ENCODE results near the gene PRH1.

Gene PRH1

GRCh38 chr12:10863512-10864218 is 20.4 kb downstream of the PRH1 start:
- no peak overlapping the region for H3K4me3 ChIP-seq (ENCODE audit: insufficient read length, low read depth)
- DNase-seq (ENCODE audit: low read depth, low spot score) = no peak
- TF ChIP-seq YY1 (IDR thresholded peaks at IDR 0.05; ENCODE audit: insufficient read depth, insufficient read length) (no peak), SUZ12 (IDR thresholded peaks at IDR 0.05; ENCODE audit: extremely low read depth, insufficient read depth, insufficient read length) (no peak), ZNF274 (IDR thresholded peaks at IDR 0.05; ENCODE audit: low read depth, low read length) (no peak)
- H3K36me3 ChIP-seq (ENCODE audit: insufficient read depth, insufficient read length, low read length) = no peaks in the 10 kb centered on the region
- no peaks in the 10 kb centered on the region for H3K27me3 ChIP-seq (ENCODE audit: insufficient read depth, insufficient read length)
- no peaks in the 10 kb centered on the region for H3K4me1 ChIP-seq (ENCODE audit: insufficient read depth, insufficient read length)
- no peak overlapping the region for H3K9ac ChIP-seq (ENCODE audit: insufficient read length, low read depth)
- H3K9me3 ChIP-seq (ENCODE audit: insufficient read depth, low read length) = peaks cover 16% of the 10 kb centered on the region; the same call in 1 of the 2 replicates

GRCh38 chr12:10861366-10861765 is 22.7 kb downstream of the PRH1 start:
- no peaks in the 10 kb centered on the region for H3K4me1 ChIP-seq (ENCODE audit: insufficient read depth, insufficient read length)
- H3K27me3 ChIP-seq (ENCODE audit: insufficient read depth, insufficient read length) = no peaks in the 10 kb centered on the region
- TF ChIP-seq SUZ12 (IDR thresholded peaks at IDR 0.05; ENCODE audit: extremely low read depth, insufficient read depth, insufficient read length) (no peak), YY1 (IDR thresholded peaks at IDR 0.05; ENCODE audit: insufficient read depth, insufficient read length) (no peak), ZNF274 (IDR thresholded peaks at IDR 0.05; ENCODE audit: low read depth, low read length) (no peak)
- no peak for DNase-seq (ENCODE audit: low read depth, low spot score)
- no peak overlapping the region for H3K9ac ChIP-seq (ENCODE audit: insufficient read length, low read depth)
- H3K4me3 ChIP-seq (ENCODE audit: insufficient read length, low read depth) = no peak overlapping the region
- H3K9me3 ChIP-seq (ENCODE audit: insufficient read depth, low read length) = peaks cover 39% of the 10 kb centered on the region
- no peaks in the 10 kb centered on the region for H3K36me3 ChIP-seq (ENCODE audit: insufficient read depth, insufficient read length, low read length)

DNA sequence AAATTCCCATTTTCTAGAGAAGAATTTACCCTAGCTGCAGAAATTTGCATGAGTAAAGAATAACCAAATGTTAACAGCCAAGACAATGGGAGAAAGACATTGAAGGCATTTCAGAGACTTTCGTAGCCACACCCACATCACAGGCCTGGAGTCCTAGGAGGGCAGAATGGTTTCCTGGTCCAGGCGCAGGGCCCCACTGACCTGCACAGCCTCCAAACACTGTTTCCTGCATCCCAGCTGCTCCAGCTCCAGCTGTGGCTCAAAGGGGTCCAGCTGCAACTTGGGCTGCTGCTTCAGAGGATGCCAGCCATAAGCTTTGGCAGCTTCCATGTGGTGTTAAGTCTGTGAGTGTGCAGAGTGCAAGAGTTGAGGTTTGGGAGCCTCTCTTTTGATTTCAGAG is 28.2 kb downstream of the PRH1 start:
- no peak for DNase-seq (ENCODE audit: low read depth, low spot score)
- TF ChIP-seq ZNF274 (IDR thresholded peaks at IDR 0.05; ENCODE audit: low read depth, low read length) = no peak
- TF ChIP-seq YY1 (IDR thresholded peaks at IDR 0.05; ENCODE audit: insufficient read depth, insufficient read length) = no peak
- TF ChIP-seq SUZ12 (IDR thresholded peaks at IDR 0.05; ENCODE audit: extremely low read depth, insufficient read depth, insufficient read length) = no peak
- Histone ChIP-seq H3K9me3 (ENCODE audit: insufficient read depth, low read length) (peaks cover 48% of the 10 kb centered on the region), H3K36me3 (ENCODE audit: insufficient read depth, insufficient read length, low read length) (no peaks in the 10 kb centered on the region), H3K27me3 (ENCODE audit: insufficient read depth, insufficient read length) (no peaks in the 10 kb centered on the region), H3K4me1 (ENCODE audit: insufficient read depth, insufficient read length) (peaks cover 8% of the 10 kb centered on the region), H3K9ac (ENCODE audit: insufficient read length, low read depth) (no peak overlapping the region), H3K4me3 (ENCODE audit: insufficient read length, low read depth) (no peak overlapping the region)

DNA sequence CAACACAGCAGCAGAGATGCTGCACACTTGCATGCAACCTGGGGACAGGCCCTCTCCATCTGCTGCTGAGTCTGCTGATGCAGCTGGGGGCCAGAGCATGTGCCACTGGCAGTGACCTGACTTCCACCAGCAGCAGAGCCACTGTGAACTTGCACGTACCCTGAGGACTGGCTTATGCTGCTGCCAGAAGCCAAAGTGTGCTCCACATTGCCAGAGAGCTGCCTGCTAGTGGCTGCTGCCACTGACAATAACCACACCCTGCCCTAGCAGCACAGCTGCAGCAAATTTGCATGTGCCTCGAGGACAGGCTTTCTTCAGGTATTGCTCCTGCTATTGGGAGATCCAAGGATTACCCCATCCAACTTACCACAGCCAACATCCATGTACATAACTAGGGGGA is 30.3 kb downstream of the PRH1 start:
- H3K4me1 ChIP-seq (ENCODE audit: insufficient read depth, insufficient read length) = peaks cover 8% of the 10 kb centered on the region
- no peak overlapping the region for H3K4me3 ChIP-seq (ENCODE audit: insufficient read length, low read depth)
- H3K9me3 ChIP-seq (ENCODE audit: insufficient read depth, low read length) = peaks cover 43% of the 10 kb centered on the region
- DNase-seq (ENCODE audit: low read depth, low spot score) = no peak
- TF ChIP-seq YY1 (IDR thresholded peaks at IDR 0.05; ENCODE audit: insufficient read depth, insufficient read length) (no peak), SUZ12 (IDR thresholded peaks at IDR 0.05; ENCODE audit: extremely low read depth, insufficient read depth, insufficient read length) (no peak), ZNF274 (IDR thresholded peaks at IDR 0.05; ENCODE audit: low read depth, low read length) (no peak)
- no peak overlapping the region for H3K9ac ChIP-seq (ENCODE audit: insufficient read length, low read depth)
- no peaks in the 10 kb centered on the region for H3K27me3 ChIP-seq (ENCODE audit: insufficient read depth, insufficient read length)
- H3K36me3 ChIP-seq (ENCODE audit: insufficient read depth, insufficient read length, low read length) = no peaks in the 10 kb centered on the region

DNA sequence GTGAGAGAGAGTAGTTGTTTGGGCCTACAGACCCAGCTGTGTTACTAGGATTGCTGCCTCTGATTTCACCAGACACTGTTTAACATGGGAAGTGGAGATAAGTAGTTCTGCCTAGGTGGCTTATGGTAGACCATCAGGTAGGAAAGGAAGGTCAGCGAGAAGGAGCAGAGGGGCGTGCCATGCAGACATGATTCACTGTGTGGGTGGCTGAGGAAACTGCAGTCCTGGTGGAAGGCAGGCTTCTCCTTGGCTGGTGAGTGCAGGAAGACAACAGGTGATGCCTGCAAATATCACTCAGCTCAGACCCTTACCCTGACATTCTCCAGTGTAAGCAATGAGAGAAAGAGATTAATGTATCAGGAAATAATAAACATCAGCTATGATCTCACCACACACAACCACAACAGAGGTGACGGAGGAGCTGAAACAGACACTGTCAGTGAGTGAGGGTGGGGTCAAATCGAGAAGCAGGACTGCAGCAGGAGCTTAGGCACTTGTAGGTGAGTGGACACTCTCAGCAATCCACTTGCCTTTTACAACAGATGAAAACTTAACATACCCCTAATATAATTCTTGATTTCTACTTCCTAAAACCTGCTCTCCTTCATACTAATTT is 32.7 kb downstream of the PRH1 start:
- no peak overlapping the region for H3K4me3 ChIP-seq (ENCODE audit: insufficient read length, low read depth)
- no peak for TF ChIP-seq SUZ12 (IDR thresholded peaks at IDR 0.05; ENCODE audit: extremely low read depth, insufficient read depth, insufficient read length)
- TF ChIP-seq ZNF274 (IDR thresholded peaks at IDR 0.05; ENCODE audit: low read depth, low read length) = no peak
- no peak for TF ChIP-seq YY1 (IDR thresholded peaks at IDR 0.05; ENCODE audit: insufficient read depth, insufficient read length)
- DNase-seq (ENCODE audit: low read depth, low spot score) = no peak
- no peak overlapping the region for H3K9ac ChIP-seq (ENCODE audit: insufficient read length, low read depth)
- peaks cover 8% of the 10 kb centered on the region for H3K4me1 ChIP-seq (ENCODE audit: insufficient read depth, insufficient read length)
- H3K9me3 ChIP-seq (ENCODE audit: insufficient read depth, low read length) = peaks cover 19% of the 10 kb centered on the region; the same call in 1 of the 2 replicates
- H3K27me3 ChIP-seq (ENCODE audit: insufficient read depth, insufficient read length) = no peaks in the 10 kb centered on the region
- no peaks in the 10 kb centered on the region for H3K36me3 ChIP-seq (ENCODE audit: insufficient read depth, insufficient read length, low read length)

GRCh38 chr12:10849425-10849878 is 34.6 kb downstream of the PRH1 start, which contains the start of gene PRR4:
Gene PRR4, minus strand, starts transcription at chr12:10849475. Its CDS starts 38 bp downstream, at chr12:10849437.
- Histone ChIP-seq H3K4me3 (ENCODE audit: insufficient read length, low read depth) (no peak within 1 kb of the TSS), H3K9ac (ENCODE audit: insufficient read length, low read depth) (no peak within 1 kb of the TSS), H3K9me3 (ENCODE audit: insufficient read depth, low read length) (no peaks in the 10 kb centered on the region), H3K4me1 (ENCODE audit: insufficient read depth, insufficient read length) (peaks cover 8% of the 10 kb centered on the region), H3K36me3 (ENCODE audit: insufficient read depth, insufficient read length, low read length) (no peaks in the 10 kb centered on the region), H3K27me3 (ENCODE audit: insufficient read depth, insufficient read length) (no peaks in the 10 kb centered on the region)
- TF ChIP-seq SUZ12 (IDR thresholded peaks at IDR 0.05; ENCODE audit: extremely low read depth, insufficient read depth, insufficient read length) (no peak), ZNF274 (IDR thresholded peaks at IDR 0.05; ENCODE audit: low read depth, low read length) (no peak), YY1 (IDR thresholded peaks at IDR 0.05; ENCODE audit: insufficient read depth, insufficient read length) (no peak)
- no peak for DNase-seq (ENCODE audit: low read depth, low spot score)

GRCh38 chr12:10847744-10848143 is 36.3 kb downstream of the PRH1 start:
- DNase-seq (ENCODE audit: low read depth, low spot score) = no peak
- TF ChIP-seq ZNF274 (IDR thresholded peaks at IDR 0.05; ENCODE audit: low read depth, low read length) = no peak
- H3K27me3 ChIP-seq (ENCODE audit: insufficient read depth, insufficient read length) = no peaks in the 10 kb centered on the region
- H3K9ac ChIP-seq (ENCODE audit: insufficient read length, low read depth) = no peak overlapping the region
- no peaks in the 10 kb centered on the region for H3K36me3 ChIP-seq (ENCODE audit: insufficient read depth, insufficient read length, low read length)
- H3K4me3 ChIP-seq (ENCODE audit: insufficient read length, low read depth) = no peak overlapping the region
- H3K4me1 ChIP-seq (ENCODE audit: insufficient read depth, insufficient read length) = no peaks in the 10 kb centered on the region
- H3K9me3 ChIP-seq (ENCODE audit: insufficient read depth, low read length) = no peaks in the 10 kb centered on the region

Data from NT2/D1 (cell line).